ENCODE measurements around the gene TMEM129. TPM values are rescaled to one million over a fixed set of nuclear protein-coding genes. Genes with fewer than 3 reads are reported as not detected.

The TMEM129 gene
- total and polyA plus RNA-seq, 9 donors, result 5.6 to 43.2 (median 40.3) TPM

DNA sequence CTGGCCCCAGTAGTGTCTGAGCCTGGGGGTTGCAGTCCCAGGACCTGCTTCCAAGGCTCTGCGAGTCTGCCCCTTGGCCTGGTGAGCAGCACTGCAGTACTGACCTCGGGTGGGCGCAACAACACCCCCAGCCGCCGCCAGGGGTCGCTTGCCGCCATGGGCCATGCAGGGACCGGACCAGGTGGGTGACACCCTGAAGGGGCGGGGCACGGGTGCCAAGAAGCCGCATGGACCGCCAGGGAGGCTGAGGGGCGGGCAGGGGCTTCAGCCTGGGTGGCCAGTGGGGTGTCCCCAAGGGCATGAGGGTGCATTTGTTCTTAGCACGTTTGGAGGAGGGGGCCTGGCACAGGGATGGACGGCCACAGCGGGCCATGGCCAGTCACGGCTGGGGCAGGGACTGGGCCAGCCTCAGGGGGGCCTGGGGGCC is 25.2 kb upstream of the TMEM129 start:
- Histone ChIP-seq H3K4me1 (ENCODE audit: insufficient read depth) (peaks cover 2% of the 10 kb centered on the region), H3K36me3 (no peaks in the 10 kb centered on the region), H3K27ac (no peak overlapping the region), H3K9me3 (no peaks in the 10 kb centered on the region), H3K4me3 (no peak overlapping the region), H3K27me3 (no peaks in the 10 kb centered on the region)
- DNase-seq, result peak; percentile 55 to 77 (median 63)
- intact Hi-C loops (cut with DNase I), result loop anchor here (5.0 kb wide), 2 partner anchors 61 to 151 kb away; no protein-coding TSS in a partner anchor
- TF ChIP-seq POLR2A (IDR thresholded peaks at IDR 0.05) (no peak), EP300 (IDR thresholded peaks at IDR 0.05) (no peak)
- TF ChIP-seq, protein P1, sequence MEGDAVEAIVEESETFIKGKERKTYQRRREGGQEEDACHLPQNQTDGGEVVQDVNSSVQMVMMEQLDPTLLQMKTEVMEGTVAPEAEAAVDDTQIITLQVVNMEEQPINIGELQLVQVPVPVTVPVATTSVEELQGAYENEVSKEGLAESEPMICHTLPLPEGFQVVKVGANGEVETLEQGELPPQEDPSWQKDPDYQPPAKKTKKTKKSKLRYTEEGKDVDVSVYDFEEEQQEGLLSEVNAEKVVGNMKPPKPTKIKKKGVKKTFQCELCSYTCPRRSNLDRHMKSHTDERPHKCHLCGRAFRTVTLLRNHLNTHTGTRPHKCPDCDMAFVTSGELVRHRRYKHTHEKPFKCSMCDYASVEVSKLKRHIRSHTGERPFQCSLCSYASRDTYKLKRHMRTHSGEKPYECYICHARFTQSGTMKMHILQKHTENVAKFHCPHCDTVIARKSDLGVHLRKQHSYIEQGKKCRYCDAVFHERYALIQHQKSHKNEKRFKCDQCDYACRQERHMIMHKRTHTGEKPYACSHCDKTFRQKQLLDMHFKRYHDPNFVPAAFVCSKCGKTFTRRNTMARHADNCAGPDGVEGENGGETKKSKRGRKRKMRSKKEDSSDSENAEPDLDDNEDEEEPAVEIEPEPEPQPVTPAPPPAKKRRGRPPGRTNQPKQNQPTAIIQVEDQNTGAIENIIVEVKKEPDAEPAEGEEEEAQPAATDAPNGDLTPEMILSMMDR (IDR thresholded peaks at IDR 0.05), result peak in 2 of 3 donors; percentile 65 to 67
- WGBS, 3 donors, result 13 to 27% (median 14%) methylated on average over 5 to 17 of the region's 17 CpGs

DNA sequence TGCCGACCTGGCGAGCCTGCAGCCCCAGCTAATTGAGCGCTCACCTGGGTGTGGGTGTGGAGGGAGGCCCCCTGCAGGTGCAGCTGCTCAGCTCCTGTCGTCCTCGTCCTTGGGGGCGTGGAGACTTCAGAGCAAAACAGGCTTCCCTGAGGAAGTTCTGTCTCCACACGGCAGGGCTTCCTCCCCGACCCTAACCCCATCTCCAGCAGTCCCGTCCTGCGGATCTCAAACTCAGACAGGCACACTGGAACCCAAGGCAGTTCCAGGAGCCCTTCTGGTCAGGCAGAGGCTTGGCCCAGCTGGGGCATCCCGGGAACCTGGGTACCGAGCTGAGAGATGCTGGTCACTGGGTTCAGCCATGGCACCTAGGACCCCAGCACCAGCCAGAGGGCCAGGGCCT is 24.6 kb upstream of the TMEM129 start:
- Histone ChIP-seq H3K36me3 (no peaks in the 10 kb centered on the region), H3K9me3 (no peaks in the 10 kb centered on the region), H3K4me1 (ENCODE audit: insufficient read depth) (peaks cover 2% of the 10 kb centered on the region), H3K4me3 (no peak overlapping the region), H3K27me3 (no peaks in the 10 kb centered on the region), H3K27ac (no peak overlapping the region)
- intact Hi-C loops (cut with DNase I), result loop anchor here (5.0 kb wide), 2 partner anchors 62 to 152 kb away; no protein-coding TSS in a partner anchor
- TF ChIP-seq, protein P1 (IDR thresholded peaks at IDR 0.05), result no peak
- TF ChIP-seq POLR2A (IDR thresholded peaks at IDR 0.05) (no peak), EP300 (IDR thresholded peaks at IDR 0.05) (no peak)
- 80 to 94% (median 87%) methylated on average over 12 of the region's 12 CpGs for WGBS, 3 donors
- no peak for DNase-seq

DNA sequence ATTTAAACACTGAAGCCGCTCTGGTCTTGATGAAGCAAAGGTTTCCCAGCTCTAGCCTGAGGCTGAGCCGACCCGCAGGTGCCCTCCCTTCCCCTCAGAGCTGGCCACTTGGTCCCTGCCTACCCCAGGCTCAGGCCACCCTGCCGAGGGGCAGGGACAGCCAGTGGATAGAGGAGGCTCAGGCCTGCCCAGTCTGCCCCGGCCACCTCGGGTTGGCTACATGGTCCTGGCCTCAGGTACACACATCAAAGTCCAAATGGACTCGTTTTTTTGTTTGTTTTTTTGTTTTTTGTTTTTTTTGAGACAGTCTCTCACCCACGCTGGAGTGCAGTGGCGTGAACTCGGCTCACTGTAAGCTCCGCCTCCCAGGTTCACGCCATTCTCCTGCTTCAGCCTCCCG is 24.0 kb upstream of the TMEM129 start:
- Histone ChIP-seq H3K27ac (no peak overlapping the region), H3K36me3 (no peaks in the 10 kb centered on the region), H3K4me3 (no peak overlapping the region), H3K27me3 (no peaks in the 10 kb centered on the region), H3K9me3 (no peaks in the 10 kb centered on the region), H3K4me1 (ENCODE audit: insufficient read depth) (peaks cover 2% of the 10 kb centered on the region)
- DNase-seq, result no peak
- intact Hi-C loops (cut with DNase I), result loop anchor here (5.0 kb wide), 2 partner anchors 62 to 152 kb away; no protein-coding TSS in a partner anchor
- 92% methylated on average over 13 of the region's 13 CpGs for WGBS, 3 donors
- TF ChIP-seq, protein P1 (IDR thresholded peaks at IDR 0.05), result no peak
- TF ChIP-seq POLR2A (IDR thresholded peaks at IDR 0.05) (no peak), EP300 (IDR thresholded peaks at IDR 0.05) (no peak)

DNA sequence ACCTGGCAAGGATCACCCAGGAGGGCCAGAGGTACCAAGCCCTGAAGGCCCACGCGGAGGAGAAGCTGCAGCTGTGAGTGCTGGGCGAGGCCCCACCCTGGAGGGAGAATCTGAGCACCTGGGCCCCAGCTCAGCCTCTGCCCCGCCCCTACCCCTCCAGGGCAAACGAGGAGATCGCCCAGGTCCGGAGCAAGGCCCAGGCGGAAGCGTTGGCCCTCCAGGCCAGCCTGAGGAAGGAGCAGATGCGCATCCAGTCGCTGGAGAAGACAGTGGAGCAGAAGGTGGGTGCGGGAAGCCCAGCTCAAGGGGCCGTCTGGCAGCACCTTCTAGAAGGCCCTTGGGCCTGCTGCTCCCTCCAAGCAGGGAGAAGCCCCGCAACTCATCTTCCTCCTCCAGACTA is 23.4 kb upstream of the TMEM129 start:
- intact Hi-C loops (cut with DNase I), result no loop called here
- Histone ChIP-seq H3K4me3 (no peak overlapping the region), H3K27me3 (no peaks in the 10 kb centered on the region), H3K36me3 (no peaks in the 10 kb centered on the region), H3K9me3 (no peaks in the 10 kb centered on the region), H3K4me1 (ENCODE audit: insufficient read depth) (peaks cover 2% of the 10 kb centered on the region), H3K27ac (no peak overlapping the region)
- no peak for DNase-seq
- TF ChIP-seq, protein P1 (IDR thresholded peaks at IDR 0.05), result no peak
- TF ChIP-seq EP300 (IDR thresholded peaks at IDR 0.05), result no peak
- 85 to 91% (median 91%) methylated on average over 14 of the region's 14 CpGs for WGBS, 3 donors

Measured in ovary (tissue), 9 donors.